HCT116 (cell line): ENCODE data around the gene GPN2. TPM values are rescaled to one million over a fixed set of nuclear protein-coding genes. Genes with fewer than 3 reads are reported as not detected.

ENCODE experiments used
- ATAC-seq: fragments of 200-7000 bp; cut with Tn5 transposase; 2 replicates; pipeline ENCODE4 v1.9.1; 2020; ENCODE audit warnings: mild to moderate bottlenecking, moderate library complexity
- BruUV-seq: library from RNA; stranded (reverse); fragments of 400-500 nt; replicated peaks from 2 replicates; lab custom pipeline; 2021; lab: Mats Ljungman, UMichigan
- CTCF ChIA-PET: fragments of 300-600 bp; sonication (Branson Sonifier 250); formaldehyde crosslinking; loops from one replicate; lab custom pipeline; 2021; ENCODE audit warnings: antibody characterized with exemption; lab: Charles Lee
- POLR2A ChIA-PET: fragments of 300-600, 350-600 bp; sonication (Branson Sonifier 250); formaldehyde crosslinking; loops from one replicate; lab custom pipeline; 2021; ENCODE audit warnings: antibody characterized with exemption; lab: Charles Lee
- RAD21 ChIA-PET, 2 experiments: fragments of 300-600 bp; sonication (Branson Sonifier 250); formaldehyde crosslinking; loops; one replicate each; lab custom pipeline; 2023; ENCODE audit warnings: low total read pairs in 2 of 2; ENCODE audit not compliant: uncharacterized antibody in 2 of 2, unreplicated experiment in 2 of 2, low non-redundant PET in 1 of 2; lab: Charles Lee
- DNase-seq: peaks from one replicate; pipeline ENCODE4 v3.0.0-alpha.2; 2010; ENCODE audit warnings: low read depth, low spot score
- H2AFZ ChIP-seq: fragments of 200-600 bp; shearing (Covaris generic), sonication (generic); 2 replicates; pipeline ENCODE4 v1.6.1; 2017; ENCODE audit warnings: low read depth, mixed run types, mixed read lengths, antibody characterized with exemption, low read length; ENCODE audit not compliant: poor library complexity, severe bottlenecking
- H3K27ac ChIP-seq: 2 replicates; pipeline ENCODE4 v1.5.1; 2012; ENCODE audit warnings: low read depth, low read length
- H3K27me3 ChIP-seq: fragments of 200-600 bp; sonication (generic); 2 replicates; pipeline ENCODE4 v1.6.1; 2016; ENCODE audit warnings: mixed run types, low read length, mixed read lengths; ENCODE audit not compliant: insufficient read depth
- H3K36me3 ChIP-seq, 2 experiments: fragments of 200-500 bp in 1 of 2; fragments of 200-600 bp in 1 of 2; sonication (Bioruptor generic) in 1 of 2; sonication (generic) in 1 of 2; 2 replicates each; pipeline versions ENCODE4 v1.5.1 to v1.6.1; 2014 to 2016; ENCODE audit warnings: low read length in 2 of 2, inconsistent platforms in 1 of 2, mixed read lengths in 1 of 2, mixed run types in 1 of 2; ENCODE audit not compliant: insufficient read depth in 2 of 2, control insufficient read depth in 1 of 2
- H3K4me1 ChIP-seq, 2 experiments: fragments of 200-600 bp in 1 of 2; sonication (generic) in 1 of 2; 2 replicates each; pipeline versions ENCODE4 v1.5.1 to v1.6.1; 2012 to 2017; ENCODE audit warnings: low read length in 2 of 2, inconsistent platforms in 1 of 2, mild to moderate bottlenecking in 1 of 2, mixed read lengths in 1 of 2, mixed run types in 1 of 2, moderate library complexity in 1 of 2; ENCODE audit not compliant: insufficient read depth in 2 of 2, control insufficient read depth in 1 of 2
- H3K4me2 ChIP-seq: fragments of 200-600 bp; sonication (generic); 2 replicates; pipeline ENCODE4 v1.6.1; 2017; ENCODE audit warnings: mixed run types, low read length, mixed read lengths
- H3K4me3 ChIP-seq, 2 experiments: fragments of 200-600 bp in 1 of 2; sonication (generic) in 1 of 2; replicated peaks in 1 of 2; 2 replicates each; pipeline ENCODE4 v1.5.1; 2011 to 2016; ENCODE audit warnings: low read length in 2 of 2, control low read depth in 1 of 2, low read depth in 1 of 2, mild to moderate bottlenecking in 1 of 2, mixed read lengths in 1 of 2, mixed run types in 1 of 2
- H3K79me2 ChIP-seq: fragments of 200-600 bp; sonication (generic); 2 replicates; pipeline ENCODE4 v1.6.1; 2017; ENCODE audit warnings: mild to moderate bottlenecking, mixed run types, low read length, moderate library complexity, mixed read lengths; ENCODE audit not compliant: insufficient read depth
- H3K9ac ChIP-seq: fragments of 200-600 bp; sonication (generic); 2 replicates; pipeline ENCODE4 v1.6.1; 2016; ENCODE audit warnings: low read length, mixed read lengths
- H3K9me2 ChIP-seq: fragments of 200-600 bp; sonication (generic), shearing (Covaris generic); 2 replicates; pipeline ENCODE4 v1.6.1; 2017; ENCODE audit warnings: mixed run types, mild to moderate bottlenecking, moderate library complexity; ENCODE audit not compliant: insufficient read depth
- H3K9me3 ChIP-seq, 2 experiments: fragments of 200-500 bp in 1 of 2; fragments of 200-600 bp in 1 of 2; sonication (Bioruptor generic) in 1 of 2; sonication (generic) in 1 of 2; 2 replicates each; pipeline ENCODE4 v1.6.1; 2014 to 2017; ENCODE audit warnings: low read length in 2 of 2, mixed read lengths in 2 of 2, inconsistent platforms in 1 of 2, low read depth in 1 of 2, mild to moderate bottlenecking in 1 of 2, mixed run types in 1 of 2, moderate library complexity in 1 of 2; ENCODE audit not compliant: control insufficient read depth in 1 of 2, insufficient read depth in 1 of 2
- H4K20me1 ChIP-seq: fragments of 200-600 bp; sonication (generic), shearing (Covaris generic); 2 replicates; pipeline ENCODE4 v1.6.1; 2017; ENCODE audit warnings: mixed run types, mild to moderate bottlenecking, moderate library complexity; ENCODE audit not compliant: insufficient read depth
- ATF3 ChIP-seq: IDR thresholded peaks from 2 replicates; pipeline ENCODE4 v1.6.1; 2012
- CBX3 ChIP-seq: IDR thresholded peaks from 2 replicates; pipeline ENCODE4 v1.6.1; 2012; ENCODE audit warnings: low read depth
- CTCF ChIP-seq, 3 experiments: fragments of 200-600 bp in 1 of 3; sonication (generic) in 1 of 3; IDR thresholded peaks in 2 of 3; conservative IDR thresholded peaks in 1 of 3; 2 replicates each; pipeline ENCODE4 v1.5.1; 2012 to 2017; ENCODE audit warnings: low read depth in 2 of 3, low read length in 2 of 3, antibody characterized with exemption in 1 of 3, borderline replicate concordance in 1 of 3, control low read depth in 1 of 3, mild to moderate bottlenecking in 1 of 3, mixed read lengths in 1 of 3, mixed run types in 1 of 3, moderate library complexity in 1 of 3; ENCODE audit not compliant: insufficient read depth in 1 of 3
- ELF1 ChIP-seq: IDR thresholded peaks from 2 replicates; pipeline ENCODE4 v1.6.1; 2012; ENCODE audit warnings: low read depth, borderline replicate concordance
- EZH2phosphoT487 ChIP-seq: fragments of 200-600 bp; IDR thresholded peaks from 2 replicates; pipeline ENCODE4 v1.6.1; 2018; ENCODE audit warnings: antibody characterized with exemption, borderline replicate concordance
- FOSL1 ChIP-seq: IDR thresholded peaks from 2 replicates; pipeline ENCODE4 v1.6.1; 2012; ENCODE audit warnings: low read depth
- JUND ChIP-seq: IDR thresholded peaks from 2 replicates; pipeline ENCODE4 v1.6.1; 2012
- POLR2A ChIP-seq: IDR thresholded peaks from 2 replicates; pipeline ENCODE4 v1.7.0; 2011; ENCODE audit warnings: borderline replicate concordance; ENCODE audit not compliant: insufficient read depth, insufficient read length; ENCODE audit errors: extremely low read depth
- POLR2AphosphoS5 ChIP-seq: IDR thresholded peaks from 2 replicates; pipeline ENCODE4 v1.6.1; 2011; ENCODE audit warnings: mild to moderate bottlenecking, low read depth, low read length, moderate library complexity
- RAD21 ChIP-seq: IDR thresholded peaks from 2 replicates; pipeline ENCODE4 v1.6.1; 2012; ENCODE audit warnings: low read depth, mild to moderate bottlenecking
- REST ChIP-seq: IDR thresholded peaks from 2 replicates; pipeline ENCODE4 v1.6.1; 2012; ENCODE audit warnings: low read depth
- SP1 ChIP-seq: IDR thresholded peaks from 2 replicates; pipeline ENCODE4 v1.6.1; 2012; ENCODE audit warnings: low read depth
- SRF ChIP-seq: IDR thresholded peaks from 2 replicates; pipeline ENCODE4 v1.6.1; 2012; ENCODE audit warnings: low read depth
- TCF7L2 ChIP-seq: IDR thresholded peaks from 2 replicates; pipeline ENCODE4 v1.7.0; 2011; ENCODE audit warnings: borderline replicate concordance, inconsistent platforms; ENCODE audit not compliant: insufficient read depth, insufficient read length; ENCODE audit errors: extremely low read depth
- YY1 ChIP-seq: IDR thresholded peaks from 2 replicates; pipeline ENCODE4 v1.6.1; 2011; ENCODE audit warnings: low read length, low read depth, moderate library complexity, mild to moderate bottlenecking; ENCODE audit not compliant: insufficient replicate concordance; ENCODE audit errors: extremely low read depth
- ZBTB33 ChIP-seq: IDR thresholded peaks from 2 replicates; pipeline ENCODE4 v1.6.1; 2011; ENCODE audit warnings: mild to moderate bottlenecking, low read length, moderate library complexity; ENCODE audit not compliant: insufficient replicate concordance; ENCODE audit errors: extremely low read depth
- ZNF274 ChIP-seq: fragments of 200-500 bp; sonication (Bioruptor generic); IDR thresholded peaks from 2 replicates; pipeline ENCODE4 v1.6.1; 2014; ENCODE audit warnings: mild to moderate bottlenecking, low read depth, low read length, inconsistent platforms
- intact Hi-C: fragments of 100-400 bp; cut with micrococcal nuclease; formaldehyde crosslinking; loops from 2 replicates; pipeline ENCODE4 v1.10.0; 2022
- total RNA-seq: library from RNA; stranded (reverse); gene quantifications from one replicate; pipeline ENCODE4 v1.2.1, GENCODE V29; 2021; ENCODE audit not compliant: unreplicated experiment

Gene GPN2
- total RNA-seq, 1 experiment from 2014 or later = 37.2 TPM

- peaks cover 32% of the 10 kb centered on the region for H3K79me2 ChIP-seq
- peak within 1 kb of the TSS; percentile 61 for H3K27ac ChIP-seq
- ChIA-PET CTCF (interaction anchor here (0.9 kb wide), 1 partner anchor 10 kb away, joined by 3 read pairs; the partner anchor contains the start of gene GPN2), RAD21 (interaction anchor here in 1 of 2 experiments (0.7 kb wide), 1 partner anchor 91 kb away, joined by 3 read pairs; no protein-coding TSS in a partner anchor), POLR2A (interaction anchor here (1.0 to 2.0 kb wide), 7 partner anchors 9 to 60 kb away, joined by 3 to 17 read pairs (median 6); partner anchors contain the start of genes GPN2 and KDF1)
- H3K27me3 ChIP-seq = no peaks in the 10 kb centered on the region
- TSS peak; percentile 77 for BruUV-seq
- no peaks in the 10 kb centered on the region for H3K9me2 ChIP-seq
- H3K4me3 ChIP-seq = peak within 1 kb of the TSS; percentile 92 to 99
- peaks cover 0 to 17% of the 10 kb centered on the region in 2 experiments; a peak in 2 of 4 replicates for H3K4me1 ChIP-seq
- ATAC-seq (peak; percentile 90), DNase-seq (peak; percentile 85)
- H3K9me3 ChIP-seq = no peaks in the 10 kb centered on the region
- H3K4me2 ChIP-seq = peak within 1 kb of the TSS; percentile 79
- H3K36me3 ChIP-seq = peaks cover 9 to 11% of the 10 kb centered on the region in 2 experiments; a peak in 3 of 4 replicates
- intact Hi-C loops = no loop called here
- peak within 1 kb of the TSS; percentile 93 for H3K9ac ChIP-seq
- peak within 1 kb of the TSS; percentile 91 for H2AFZ ChIP-seq
- H4K20me1 ChIP-seq = no peaks in the 10 kb centered on the region
- TF ChIP-seq CTCF (IDR thresholded peaks at IDR 0.05 in 2 of 3, conservative IDR thresholded peaks at IDR 0.05 in 1 of 3; ENCODE audit: borderline replicate concordance in 1 of 3, insufficient read depth in 1 of 3, low read depth in 2 of 3, low read length in 2 of 3) = no peak
- 0 out of 2 replicates have a peak, but pooled peaks have one; percentile 35 for TF ChIP-seq CBX3
- TF ChIP-seq YY1 = peak; percentile 98
- TF ChIP-seq POLR2A = peak; percentile 96
- no peak for TF ChIP-seq EZH2phosphoT487
- no peak for TF ChIP-seq TCF7L2
- TF ChIP-seq ZNF274 = no peak
- TF ChIP-seq ELF1 = no peak
- TF ChIP-seq SRF = no peak
- peak; percentile 31 for TF ChIP-seq SP1
- TF ChIP-seq FOSL1 = no peak
- no peak for TF ChIP-seq RAD21
- TF ChIP-seq ZBTB33 = peak; percentile 99
- TF ChIP-seq JUND = no peak
- no peak for TF ChIP-seq REST
- TF ChIP-seq ATF3 = no peak
- peak; percentile 92 for TF ChIP-seq POLR2AphosphoS5
Measured at GRCh38 chr1:26900001-26900814, 10.1 kb upstream of the GPN2 start, which contains the start of gene GPATCH3. Gene GPATCH3 (minus strand): TSS chr1:26900467. CDS start chr1:26900442, 25 bp downstream.
